EH (cell line): ENCODE measurements around the gene PCSK6.

Experiments
- DNase-seq: peaks from one replicate; pipeline ENCODE4 v3.0.0-alpha.2; 2015; ENCODE audit warnings: low read depth

Gene PCSK6

GRCh38 chr15:101276501-101277037, 212.9 kb downstream of the PCSK6 start:
- DNase-seq, result peak; percentile 58

GRCh38 chr15:101275018-101275417, 214.5 kb downstream of the PCSK6 start:
- DNase-seq, result no peak

- no peak for DNase-seq
These were observed 216.0 kb downstream of the PCSK6 start for GRCh38 chr15:101273534-101273933.

- no peak for DNase-seq
These were observed 216.9 kb downstream of the PCSK6 start for GRCh38 chr15:101272584-101272983.

- DNase-seq, result peak; percentile 41
These were observed 219.9 kb downstream of the PCSK6 start for GRCh38 chr15:101269479-101270223.

GRCh38 chr15:101267320-101268104, 222.0 kb downstream of the PCSK6 start:
- DNase-seq, result peak; percentile 92

GRCh38 chr15:101266787-101267186, 222.7 kb downstream of the PCSK6 start:
- DNase-seq, result no peak

- DNase-seq, result peak; percentile 64
These were observed 223.5 kb downstream of the PCSK6 start for GRCh38 chr15:101266034-101266433.

GRCh38 chr15:101264911-101265641, 224.4 kb downstream of the PCSK6 start:
- no peak for DNase-seq

- DNase-seq, result peak; percentile 43
These were observed 225.5 kb downstream of the PCSK6 start for GRCh38 chr15:101264011-101264410.

- no peak for DNase-seq
These were observed 227.0 kb downstream of the PCSK6 start for GRCh38 chr15:101262551-101262950.

- peak; percentile 76 for DNase-seq
These were observed 231.0 kb downstream of the PCSK6 start for GRCh38 chr15:101258238-101259144.

- DNase-seq, result no peak
These were observed 232.8 kb downstream of the PCSK6 start for GRCh38 chr15:101256757-101257156.

GRCh38 chr15:101255615-101256241, 233.8 kb downstream of the PCSK6 start:
- DNase-seq, result peak; percentile 36

- DNase-seq, result no peak
These were observed 234.5 kb downstream of the PCSK6 start for GRCh38 chr15:101255051-101255395.

- no peak for DNase-seq
These were observed 235.1 kb downstream of the PCSK6 start for GRCh38 chr15:101254157-101255050.
